GM12878 (cell line): Measurements from ENCODE around the gene ERC2. TPM values are rescaled to one million over a fixed set of nuclear protein-coding genes. Genes with fewer than 3 reads are reported as not detected.

Experiments
- ATAC-seq: fragments of 200-7000 bp; cut with Tn5 transposase; 3 replicates; pipeline ENCODE4 v1.9.1; 2020; ENCODE audit warnings: mild to moderate bottlenecking, moderate library complexity
- BruUV-seq: library from RNA; stranded (reverse); fragments of 400-500 nt; replicated peaks from 2 replicates; lab custom pipeline; 2021; lab: Mats Ljungman, UMichigan
- CTCF ChIA-PET: fragments of 300-600 bp; sonication (Branson Sonifier 250); formaldehyde crosslinking; extraction: SDS; loops from one replicate; lab custom pipeline; 2021; ENCODE audit warnings: inconsistent platforms; lab: Yijun Ruan, JAX
- POLR2A ChIA-PET: fragments of 350-600 bp; formaldehyde crosslinking; extraction: SDS; loops from one replicate; lab custom pipeline; 2021; ENCODE audit warnings: inconsistent platforms; lab: Charles Lee
- RAD21 ChIA-PET: fragments of 300-600 bp; sonication (Branson Sonifier 250); formaldehyde crosslinking; loops from one replicate; lab custom pipeline; 2023; ENCODE audit warnings: antibody characterized with exemption; ENCODE audit not compliant: unreplicated experiment; lab: Charles Lee
- SMC1A ChIA-PET: fragments of 300-600 bp; sonication (Branson Sonifier 250); formaldehyde crosslinking; loops from one replicate; lab custom pipeline; 2023; ENCODE audit not compliant: unreplicated experiment, uncharacterized antibody; lab: Charles Lee
- DNase-seq: peaks from one replicate; pipeline ENCODE4 v3.0.0-alpha.2; 2011; ENCODE audit warnings: low read depth, low spot score
- FAIRE-seq: peaks from 3 replicates; lab custom pipeline; 2011; peaks lifted over from hg19 to GRCh38; lab: Jason Lieb, UNC
- H2AFZ ChIP-seq: 2 replicates; pipeline ENCODE4 v1.6.0; 2011; ENCODE audit warnings: low read depth, low read length, control low read depth; ENCODE audit not compliant: control insufficient read depth
- H3K27ac ChIP-seq: 2 replicates; pipeline ENCODE4 v1.5.1; 2011; ENCODE audit warnings: control low read depth; ENCODE audit not compliant: control insufficient read depth, insufficient read depth
- H3K27me3 ChIP-seq, 2 experiments: replicated peaks in 1 of 2; 2 replicates each; pipeline versions ENCODE4 v1.6.0 to v1.6.1; 2011; ENCODE audit warnings: low read length in 1 of 2; ENCODE audit not compliant: control insufficient read depth in 2 of 2, insufficient read depth in 2 of 2
- H3K36me3 ChIP-seq, 2 experiments: 2 replicates each; pipeline ENCODE4 v1.5.1; 2011; ENCODE audit warnings: low read length in 1 of 2; ENCODE audit not compliant: control insufficient read depth in 2 of 2, insufficient read depth in 2 of 2
- H3K4me1 ChIP-seq: 2 replicates; pipeline ENCODE4 v1.6.1; 2011; ENCODE audit warnings: mild to moderate bottlenecking, low read length, moderate library complexity, mixed read lengths; ENCODE audit not compliant: control insufficient read depth, insufficient read depth
- H3K4me2 ChIP-seq: 2 replicates; pipeline ENCODE4 v1.6.0; 2011; ENCODE audit warnings: control low read depth; ENCODE audit not compliant: control insufficient read depth, insufficient read depth
- H3K4me3 ChIP-seq: fragments of 200-600 bp; sonication (generic); 2 replicates; pipeline ENCODE4 v1.5.1; 2016
- H3K79me2 ChIP-seq: 2 replicates; pipeline ENCODE4 v1.6.0; 2011; ENCODE audit warnings: low read length; ENCODE audit not compliant: control insufficient read depth, insufficient read depth
- H3K9ac ChIP-seq: 2 replicates; pipeline ENCODE4 v1.8.0; 2011; ENCODE audit warnings: low read length, control low read depth, mixed read lengths; ENCODE audit not compliant: control insufficient read depth, insufficient read depth
- H3K9me3 ChIP-seq: replicated peaks from 3 replicates; pipeline ENCODE4 v1.5.1; 2011; ENCODE audit warnings: mild to moderate bottlenecking, low read length; ENCODE audit not compliant: control insufficient read depth, insufficient read depth
- H4K20me1 ChIP-seq: 2 replicates; pipeline ENCODE4 v1.6.0; 2011; ENCODE audit not compliant: control insufficient read depth, insufficient read depth
- ASH2L ChIP-seq: fragments of 300-600, 200-600 bp; sonication (generic); IDR thresholded peaks from 2 replicates; pipeline ENCODE4 v1.6.1; 2017; ENCODE audit warnings: low read depth, mild to moderate bottlenecking, borderline replicate concordance
- ATF7 ChIP-seq: fragments of 450-650 bp; IDR thresholded peaks from 2 replicates; pipeline ENCODE4 v1.6.1; 2016; ENCODE audit warnings: low read depth, mild to moderate bottlenecking
- CBX5 ChIP-seq: sonication (generic); IDR thresholded peaks from 2 replicates; pipeline ENCODE4 v1.6.1; 2016; ENCODE audit warnings: low read depth, moderate library complexity, mild to moderate bottlenecking, inconsistent platforms
- CEBPB ChIP-seq, 2 experiments: fragments of 150-350 bp in 1 of 2; IDR thresholded peaks; 2 replicates each; pipeline ENCODE4 v1.6.1; 2012 to 2014; ENCODE audit warnings: low read depth in 2 of 2, low read length in 2 of 2, borderline replicate concordance in 1 of 2, inconsistent platforms in 1 of 2
- CHD4 ChIP-seq: fragments of 200-600 bp; sonication (generic); IDR thresholded peaks from 2 replicates; pipeline ENCODE4 v1.6.1; 2016; ENCODE audit warnings: mild to moderate bottlenecking
- EP300 ChIP-seq, 2 experiments: fragments of 150-350 bp in 1 of 2; IDR thresholded peaks; 2 replicates each; pipeline ENCODE4 v1.6.1; 2011 to 2012; ENCODE audit warnings: low read depth in 2 of 2, low read length in 2 of 2, borderline replicate concordance in 1 of 2, improper control_type of control experiment in 1 of 2, inconsistent platforms in 1 of 2; ENCODE audit not compliant: control insufficient read depth in 1 of 2
- MXI1 ChIP-seq: fragments of 150-350 bp; IDR thresholded peaks from 2 replicates; pipeline ENCODE4 v1.6.1; 2011; ENCODE audit warnings: low read depth, mild to moderate bottlenecking, inconsistent platforms, low read length, improper control_type of control experiment
- NFXL1 ChIP-seq: fragments of 450-650 bp; IDR thresholded peaks from 2 replicates; pipeline ENCODE4 v1.6.1; 2017; ENCODE audit warnings: antibody characterized with exemption, mild to moderate bottlenecking, borderline replicate concordance
- NR2C2 ChIP-seq: IDR thresholded peaks from 2 replicates; pipeline ENCODE4 v1.6.1; 2011; ENCODE audit warnings: borderline replicate concordance, low read depth; ENCODE audit not compliant: control insufficient read depth, insufficient read length
- POLR2AphosphoS5 ChIP-seq: IDR thresholded peaks from 2 replicates; pipeline ENCODE4 v1.6.1; 2011; ENCODE audit warnings: mild to moderate bottlenecking, low read length, inconsistent platforms
- STAT1 ChIP-seq: fragments of 450-650 bp; conservative IDR thresholded peaks from 2 replicates; pipeline ENCODE4 v1.6.1; 2014; ENCODE audit warnings: antibody characterized with exemption, mild to moderate bottlenecking
- YY1 ChIP-seq: IDR thresholded peaks from 2 replicates; pipeline ENCODE4 v1.6.1; 2011; ENCODE audit warnings: low read depth, mild to moderate bottlenecking, low read length
- WGBS: methylation state at CpG from one replicate; pipeline ENCODE4 v1.1.6; 2016; ENCODE audit warnings: low lambda C conversion rate; ENCODE audit not compliant: insufficient replicate concordance, insufficient coverage; ENCODE audit errors: missing lambda C conversion rate; 5-methylcytosine and 5-hydroxymethylcytosine counted together
- in situ Hi-C: fragments of 300-500 bp; cut with MboI; formaldehyde crosslinking; loops from 9 replicates; pipeline ENCODE4 v1.14.3; 2018; ENCODE audit warnings: mixed read lengths
- intact Hi-C: fragments of 100-400 bp; cut with micrococcal nuclease; formaldehyde crosslinking; loops from one replicate; pipeline ENCODE4 v1.14.2; 2022; ENCODE audit not compliant: unreplicated experiment
- polyA plus RNA-seq, 11 experiments: library from polyadenylated mRNA; depleted of rRNA in 4 of 11; unstranded in 6 of 11; stranded (reverse) in 5 of 11; fragments of >200 nt; fragmentation: Nextera tagmentation in 4 of 11; fragmentation: Illumina TruSeq in 1 of 11; extraction: Ambion mirVana in 4 of 11; extraction: Trizol in 1 of 11; gene quantifications; 1 replicate in 1 of 11; 2 replicates in 10 of 11; pipeline versions ENCODE4 v1.2.1 to v1.2.3, GENCODE V29; 2011 to 2016; ENCODE audit warnings: inconsistent platforms in 2 of 11, missing spikeins in 2 of 11, low read depth in 1 of 11
- total RNA-seq, 4 experiments: library from RNA; depleted of rRNA in 3 of 4; stranded (reverse); fragments of >200 nt in 3 of 4; fragmentation: Illumina TruSeq in 1 of 4; extraction: Trizol in 1 of 4; gene quantifications; 2 replicates each; pipeline versions ENCODE4 v1.2.1 to v1.2.3, GENCODE V29; 2013 to 2021
- TF ChIP-seq, protein P1 (sequence below): IDR thresholded peaks from 2 replicates; pipeline ENCODE4 v1.6.1; 2012; ENCODE audit warnings: low read depth, low read length, improper control_type of control experiment

The ERC2 gene
- total and polyA plus RNA-seq, 10 of the 15 experiments (the other 5 are each of a cell fraction or from before 2014, with no cell fraction given) = 0.06 to 1.4 (median 0.12) TPM; not detected in 3

- no peak overlapping the region for H2AFZ ChIP-seq
- CTCF ChIA-PET = no interaction called here
- FAIRE-seq (no peak), DNase-seq (no peak), ATAC-seq (no peak)
- no peaks in the 10 kb centered on the region for H3K36me3 ChIP-seq
- WGBS = 0% methylated on average over 1 of the region's 1 CpG
- H3K27ac ChIP-seq = no peak overlapping the region
- no peaks in the 10 kb centered on the region for H3K4me1 ChIP-seq
- no peaks in the 10 kb centered on the region; a peak in 2 of 4 replicates for H3K27me3 ChIP-seq
- TF ChIP-seq CHD4 (no peak), ATF7 (no peak), EP300 (IDR thresholded peaks at IDR 0.05; ENCODE audit: borderline replicate concordance in 1 of 2, control insufficient read depth in 1 of 2, low read depth in 2 of 2, low read length in 2 of 2) (no peak), CEBPB (IDR thresholded peaks at IDR 0.05; ENCODE audit: borderline replicate concordance in 1 of 2, low read depth in 2 of 2, low read length in 2 of 2) (no peak), MXI1 (no peak), NR2C2 (no peak), STAT1 (no peak), ASH2L (no peak), CBX5 (no peak), POLR2AphosphoS5 (no peak), YY1 (no peak), NFXL1 (no peak)
- TF ChIP-seq, protein P1, sequence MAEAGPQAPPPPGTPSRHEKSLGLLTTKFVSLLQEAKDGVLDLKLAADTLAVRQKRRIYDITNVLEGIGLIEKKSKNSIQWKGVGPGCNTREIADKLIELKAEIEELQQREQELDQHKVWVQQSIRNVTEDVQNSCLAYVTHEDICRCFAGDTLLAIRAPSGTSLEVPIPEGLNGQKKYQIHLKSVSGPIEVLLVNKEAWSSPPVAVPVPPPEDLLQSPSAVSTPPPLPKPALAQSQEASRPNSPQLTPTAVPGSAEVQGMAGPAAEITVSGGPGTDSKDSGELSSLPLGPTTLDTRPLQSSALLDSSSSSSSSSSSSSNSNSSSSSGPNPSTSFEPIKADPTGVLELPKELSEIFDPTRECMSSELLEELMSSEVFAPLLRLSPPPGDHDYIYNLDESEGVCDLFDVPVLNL = no peak
- H3K4me3 ChIP-seq = no peak overlapping the region
- H3K79me2 ChIP-seq = no peaks in the 10 kb centered on the region
- SMC1A ChIA-PET = interaction anchor here (1.1 kb wide), 1 partner anchor 13 kb away, joined by 3 read pairs; no protein-coding TSS in a partner anchor
- RAD21 ChIA-PET = no interaction called here
- H3K9me3 ChIP-seq = no peaks in the 10 kb centered on the region; the same call in 2 of the 3 replicates
- POLR2A ChIA-PET = interaction anchor here (0.5 kb wide), 1 partner anchor 129 kb away, joined by 3 read pairs; no protein-coding TSS in a partner anchor
- BruUV-seq = no TSS peak
- intact Hi-C loops = no loop called here
- H4K20me1 ChIP-seq = no peaks in the 10 kb centered on the region
- H3K9ac ChIP-seq = no peak overlapping the region
- in situ Hi-C loops = no loop called here
- H3K4me2 ChIP-seq = no peak overlapping the region
These were observed 610.0 kb downstream of the ERC2 start for GRCh38 chr3:55858302-55858701.
